GM19193 (cell line): ENCODE measurements around the gene TP73.

ENCODE experiments used
- POLR2A ChIP-seq: IDR thresholded peaks from 4 replicates; pipeline ENCODE4 v1.6.1; 2011; ENCODE audit not compliant: insufficient read depth, insufficient read length; ENCODE audit errors: extremely low read depth

TP73 gene

DNA sequence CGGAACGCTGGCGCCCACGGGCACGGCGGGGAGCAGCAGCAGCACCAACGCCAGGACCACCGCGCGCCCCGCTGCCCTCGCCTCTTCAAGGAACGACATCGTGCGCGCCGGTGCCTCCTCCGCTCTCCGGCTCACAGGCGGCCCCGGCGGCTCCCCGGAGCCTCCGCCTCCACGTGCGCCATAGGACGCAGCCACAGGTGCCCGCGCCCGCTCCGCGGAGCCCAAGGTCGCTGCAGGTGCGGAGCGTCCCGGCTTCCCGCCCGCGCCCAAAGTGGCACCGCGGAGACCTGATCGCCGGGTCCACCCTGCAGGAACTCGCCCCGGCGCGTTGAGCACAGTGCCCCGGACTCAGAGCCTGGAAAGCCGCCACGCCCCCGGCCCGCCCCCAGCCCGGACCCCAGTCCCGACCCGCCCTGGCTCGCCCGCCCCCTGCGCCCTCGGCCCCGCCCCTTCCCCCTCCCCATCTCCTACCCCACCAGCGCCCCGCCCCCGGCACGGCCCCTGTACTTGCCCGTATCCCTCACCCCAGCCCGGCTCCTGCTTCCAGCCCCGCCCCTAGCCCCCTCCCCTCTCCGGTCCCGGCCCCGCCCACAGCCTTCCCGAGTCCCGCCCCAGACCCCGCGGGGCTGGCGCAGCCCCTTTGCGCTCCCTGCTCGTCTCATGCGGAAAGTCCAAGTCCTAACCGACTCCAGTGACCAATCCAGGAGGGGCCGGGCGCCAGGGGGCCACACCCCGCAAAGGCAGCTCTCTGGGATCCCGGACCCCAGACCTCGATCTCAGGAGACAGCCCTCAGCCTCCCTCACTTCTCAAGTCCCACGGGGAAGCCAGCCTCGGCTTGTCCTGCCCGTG is 40.9 kb upstream of the TP73 start, which contains the start of gene MEGF6:
TSS of gene MEGF6 (minus strand) at position 339 of the 850 bp plus-strand sequence. CDS start at position 99, 240 bp downstream.
- TF ChIP-seq POLR2A, result no peak

DNA sequence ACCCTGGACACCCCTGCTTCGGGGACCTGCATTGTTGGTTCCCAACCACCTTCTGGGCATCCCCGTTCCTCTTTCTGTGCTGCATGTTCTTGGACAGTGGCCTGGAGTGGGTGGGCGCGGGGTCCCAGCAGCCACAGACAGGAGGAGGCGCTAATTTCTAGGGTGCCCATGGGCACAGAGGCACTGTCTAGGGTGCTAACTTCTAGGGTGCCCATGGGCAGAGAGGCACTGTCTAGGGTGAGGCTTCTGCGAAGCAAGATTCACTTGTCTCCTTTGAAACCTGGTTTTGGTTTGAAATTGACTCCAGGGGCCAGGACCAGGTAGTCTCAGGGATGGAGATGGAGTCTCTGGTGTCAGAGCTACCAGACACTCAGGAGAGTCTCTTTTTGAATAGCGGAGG is 40.2 kb upstream of the TP73 start:
- TF ChIP-seq POLR2A, result no peak

DNA sequence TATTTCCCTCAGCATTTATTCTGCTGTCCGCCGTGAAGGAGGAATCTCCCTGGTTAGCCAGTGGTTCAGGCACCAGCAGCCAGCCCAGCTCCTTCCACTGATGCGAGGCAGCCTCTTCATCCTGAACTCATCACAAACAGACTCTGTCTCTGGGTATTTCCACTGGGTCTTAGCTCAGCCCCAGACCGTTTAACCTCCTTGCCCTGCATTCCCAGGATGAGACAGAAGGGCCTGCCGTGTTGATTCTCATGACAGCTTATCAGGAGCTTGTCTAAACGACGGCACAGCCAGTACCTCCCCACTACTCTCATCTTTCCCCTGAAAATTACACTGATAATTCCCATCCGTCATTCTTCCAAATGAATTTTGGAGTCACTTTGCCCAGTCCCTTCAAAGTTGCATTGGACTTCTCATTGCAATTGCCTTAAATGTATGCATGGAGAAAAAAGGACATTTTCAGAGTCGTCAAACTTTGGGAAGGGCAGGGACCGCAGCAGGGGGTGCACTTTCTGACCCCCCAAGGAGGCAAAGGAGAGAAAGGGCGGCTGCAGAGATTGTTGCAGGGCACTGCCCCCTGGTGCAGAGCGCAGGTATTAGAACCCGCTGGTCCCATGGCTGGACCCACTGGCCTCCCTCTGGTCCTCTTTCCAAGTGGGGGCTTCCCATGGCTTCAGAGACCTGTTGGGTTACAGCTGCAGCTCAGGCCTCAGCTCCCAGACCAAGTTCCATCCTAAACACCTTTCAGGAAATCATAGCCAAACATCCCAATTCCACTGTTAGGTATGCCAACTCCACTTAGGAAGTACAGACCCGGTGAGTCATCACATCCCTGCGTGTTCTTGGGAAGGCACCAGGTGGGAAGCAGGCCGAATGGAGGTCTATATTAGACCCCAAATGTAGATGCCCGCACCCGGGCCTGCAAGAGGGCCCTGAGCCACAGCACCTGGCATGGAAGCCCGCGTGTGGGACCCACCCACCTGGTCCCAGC is 37.3 kb upstream of the TP73 start:
- no peak for TF ChIP-seq POLR2A

DNA sequence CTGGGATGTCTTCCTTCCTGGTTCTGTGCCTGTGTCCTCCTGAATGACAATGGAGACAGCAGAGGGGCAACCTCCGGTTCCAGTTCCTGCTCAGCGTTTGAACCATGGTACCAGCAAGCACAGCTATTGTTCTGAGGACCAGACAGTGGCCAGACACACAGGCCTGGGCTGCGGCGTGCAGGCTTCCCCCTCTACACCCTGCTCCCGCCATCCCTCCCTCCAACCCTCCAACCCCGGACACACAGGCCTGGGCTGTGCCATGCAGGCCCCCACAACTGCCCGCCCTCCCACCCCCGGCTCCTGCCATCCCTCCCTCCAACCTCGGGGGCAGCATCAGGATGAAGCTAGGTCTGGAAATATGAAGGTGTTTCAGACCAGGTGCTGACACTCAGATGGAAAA is 35.5 kb upstream of the TP73 start:
- no peak for TF ChIP-seq POLR2A

DNA sequence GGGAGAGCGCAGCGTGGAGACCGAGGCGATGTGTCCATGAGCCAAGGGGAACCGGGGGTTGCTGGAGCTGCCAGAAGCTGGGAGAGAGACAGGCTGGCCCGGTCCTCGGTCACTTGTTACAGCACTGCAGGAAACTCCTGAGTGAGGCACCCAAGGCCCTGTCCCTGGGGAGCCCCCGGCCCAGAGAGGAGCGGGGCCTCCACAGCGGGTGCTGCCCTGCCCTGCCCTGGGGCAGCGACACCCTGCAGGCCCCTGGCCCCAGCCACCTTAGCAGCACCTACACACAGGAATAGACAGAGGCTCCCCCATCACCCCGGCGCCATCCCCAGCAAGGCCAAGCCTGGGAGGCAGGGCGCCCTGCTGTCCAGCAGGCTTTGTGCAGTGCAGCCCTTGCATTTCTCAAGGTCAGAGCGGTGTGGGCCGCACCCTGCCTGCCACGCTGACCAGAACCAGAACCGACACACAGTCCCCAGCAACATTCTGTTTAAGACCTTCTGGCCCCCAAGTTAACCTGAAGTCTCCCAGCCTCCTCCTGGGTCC is 34.4 kb upstream of the TP73 start:
- TF ChIP-seq POLR2A, result no peak

DNA sequence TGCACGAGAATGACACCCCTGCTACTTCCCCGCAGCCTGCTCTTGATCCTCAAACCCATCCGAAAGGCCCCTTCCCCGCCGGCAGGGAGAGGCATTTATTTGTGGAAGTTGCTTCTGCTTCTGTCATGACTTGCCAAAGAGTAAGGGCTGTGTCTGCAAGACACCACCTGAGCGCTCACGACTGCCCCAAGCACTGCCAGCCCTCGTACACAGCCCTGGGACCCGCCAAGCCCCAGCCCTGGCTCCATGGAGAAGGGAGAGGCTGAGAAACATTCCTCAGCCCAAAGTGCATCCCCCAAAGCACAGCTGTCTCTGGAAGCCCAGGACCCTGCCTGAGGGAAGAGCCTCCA is 33.8 kb upstream of the TP73 start:
- TF ChIP-seq POLR2A, result no peak

DNA sequence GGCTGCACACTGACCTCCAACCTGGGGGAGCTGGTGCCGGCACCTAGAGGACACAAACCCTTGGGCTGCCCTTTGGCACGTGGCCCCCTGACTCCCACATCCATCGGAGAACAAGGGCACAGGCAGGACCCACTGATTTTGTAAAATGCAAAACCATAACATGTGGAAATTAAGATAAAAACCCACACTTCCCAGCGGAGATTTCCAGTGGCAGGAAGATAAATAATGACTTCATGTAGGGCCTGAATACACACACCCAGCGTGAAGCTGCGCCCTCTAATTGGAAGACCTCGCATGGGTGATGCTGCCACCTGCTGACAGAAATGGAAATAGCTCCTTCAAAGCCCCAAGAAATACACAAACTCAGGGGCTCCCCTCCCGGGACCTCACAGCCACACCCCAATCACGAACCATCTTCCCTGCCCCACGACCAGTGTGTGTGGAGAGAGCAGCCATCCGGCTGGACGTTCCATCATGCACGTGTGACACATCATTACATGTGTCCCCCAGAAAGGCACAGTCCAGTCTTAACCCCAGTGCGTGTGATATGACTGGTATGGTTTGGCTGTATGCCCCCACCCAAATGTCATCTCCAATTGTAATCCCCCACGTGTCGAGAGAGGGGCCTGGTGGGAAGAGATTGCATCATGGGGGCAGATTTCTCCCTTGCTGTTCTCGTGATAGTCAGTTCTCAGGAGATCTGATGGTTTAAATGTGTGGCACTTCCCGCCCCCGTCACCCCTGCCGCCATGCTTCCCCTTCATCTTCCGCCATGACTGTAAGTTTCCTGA is 33.2 kb upstream of the TP73 start:
- TF ChIP-seq POLR2A, result no peak

DNA sequence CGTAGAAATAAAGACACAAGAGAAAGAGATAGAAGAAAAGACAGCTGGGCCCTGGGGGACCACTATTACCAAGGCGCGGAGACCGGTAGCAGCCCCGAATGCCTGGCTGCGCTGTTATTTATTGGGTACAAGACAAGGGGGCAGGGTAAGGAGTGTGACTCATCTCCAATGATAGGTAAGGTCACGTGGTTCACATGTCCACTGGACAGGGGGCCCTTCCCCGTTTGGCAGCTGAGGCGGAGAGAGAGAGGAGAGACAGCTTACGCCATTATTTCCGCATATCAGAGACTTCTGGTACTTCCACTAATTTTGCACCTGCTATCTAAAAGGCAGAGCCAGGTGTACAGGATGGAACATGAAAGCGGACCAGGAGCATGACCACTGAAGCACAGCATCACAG is 31.6 kb upstream of the TP73 start:
- TF ChIP-seq POLR2A, result no peak

DNA sequence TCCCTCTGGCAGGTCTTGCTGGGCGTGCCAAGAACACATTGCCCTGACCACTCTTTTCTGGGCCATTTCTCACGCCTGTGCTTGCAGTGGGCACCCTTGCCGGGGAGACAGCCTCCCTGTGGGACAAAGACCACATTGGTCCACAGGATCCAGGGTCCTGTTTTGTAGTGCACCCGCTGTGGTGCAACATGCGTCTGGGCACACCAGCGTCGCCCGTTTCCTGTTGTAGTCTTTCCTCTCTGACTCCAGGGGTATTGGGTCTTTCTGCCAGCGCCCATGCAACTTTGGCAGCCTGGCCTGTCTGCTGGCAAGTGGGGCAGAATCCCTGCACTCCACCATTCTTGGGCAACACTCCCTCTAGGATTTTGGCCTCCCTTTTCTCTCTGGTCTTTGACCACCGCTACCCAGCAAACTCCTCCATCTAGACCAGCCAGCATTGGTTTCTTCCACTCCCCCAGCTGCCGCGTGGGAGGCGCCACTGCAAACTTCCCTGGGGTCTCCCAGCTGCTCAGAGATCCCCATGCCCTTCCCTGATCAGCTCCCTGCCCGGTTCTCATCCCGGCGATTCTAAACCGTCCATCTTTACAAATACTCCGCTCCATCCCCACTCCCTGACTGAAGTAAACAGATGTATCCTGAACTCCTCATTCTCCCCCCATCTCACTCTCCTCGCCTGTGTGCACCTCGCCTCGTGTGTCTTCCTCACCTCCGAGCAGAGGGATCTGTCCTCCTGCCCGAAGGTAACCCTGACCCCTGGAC is 28.7 kb upstream of the TP73 start:
- no peak for TF ChIP-seq POLR2A

DNA sequence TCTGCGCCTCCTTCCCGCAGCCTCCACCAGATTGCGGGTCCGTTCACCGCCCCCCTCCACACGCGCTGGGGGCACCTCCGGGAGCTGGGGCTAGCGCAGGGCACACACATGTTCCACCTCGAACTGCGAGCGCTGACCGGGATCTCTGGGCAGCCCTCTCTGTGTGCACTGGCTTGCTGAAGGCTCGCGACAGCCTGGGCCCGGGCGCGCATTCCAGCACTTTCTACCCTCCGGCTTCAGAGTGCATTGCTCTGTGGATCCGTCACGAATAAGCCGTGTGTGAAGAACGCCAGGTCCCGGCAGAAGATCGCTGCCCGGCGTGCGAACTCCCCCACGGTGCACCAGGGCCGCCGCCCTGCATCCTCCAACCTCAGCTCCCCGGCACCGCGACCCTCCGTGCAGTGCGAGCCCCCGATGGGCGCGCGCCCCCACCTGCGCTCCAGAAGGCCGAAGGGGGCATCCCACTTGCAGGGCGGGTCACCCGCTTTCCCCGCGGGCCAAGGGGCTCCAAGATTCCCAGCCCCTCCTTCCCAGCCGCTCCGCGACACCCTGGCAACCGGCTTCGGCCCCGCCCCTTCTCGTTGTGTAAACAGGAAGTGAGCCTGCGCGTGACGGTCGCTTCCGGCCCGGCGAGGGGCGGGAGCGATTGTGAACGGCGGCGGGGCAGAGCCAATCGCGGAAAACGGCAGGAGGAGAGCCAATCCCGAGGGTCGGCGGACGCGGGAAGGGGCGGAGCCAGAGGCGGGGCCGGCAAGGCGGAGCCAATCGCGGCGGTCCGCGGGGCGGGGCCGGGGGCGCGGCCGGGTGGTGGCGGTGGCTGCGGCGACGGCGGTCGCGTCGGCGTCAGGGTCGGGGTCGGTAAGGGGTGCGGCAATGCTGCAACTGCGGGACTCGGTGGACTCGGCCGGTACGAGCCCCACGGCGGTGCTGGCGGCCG is 27.8 kb upstream of the TP73 start, which contains the start of gene TPRG1L:
TSS of gene TPRG1L (plus strand) at position 816 of the 937 bp plus-strand sequence. CDS start at position 874, 58 bp downstream.
- peak; percentile 36 for TF ChIP-seq POLR2A

DNA sequence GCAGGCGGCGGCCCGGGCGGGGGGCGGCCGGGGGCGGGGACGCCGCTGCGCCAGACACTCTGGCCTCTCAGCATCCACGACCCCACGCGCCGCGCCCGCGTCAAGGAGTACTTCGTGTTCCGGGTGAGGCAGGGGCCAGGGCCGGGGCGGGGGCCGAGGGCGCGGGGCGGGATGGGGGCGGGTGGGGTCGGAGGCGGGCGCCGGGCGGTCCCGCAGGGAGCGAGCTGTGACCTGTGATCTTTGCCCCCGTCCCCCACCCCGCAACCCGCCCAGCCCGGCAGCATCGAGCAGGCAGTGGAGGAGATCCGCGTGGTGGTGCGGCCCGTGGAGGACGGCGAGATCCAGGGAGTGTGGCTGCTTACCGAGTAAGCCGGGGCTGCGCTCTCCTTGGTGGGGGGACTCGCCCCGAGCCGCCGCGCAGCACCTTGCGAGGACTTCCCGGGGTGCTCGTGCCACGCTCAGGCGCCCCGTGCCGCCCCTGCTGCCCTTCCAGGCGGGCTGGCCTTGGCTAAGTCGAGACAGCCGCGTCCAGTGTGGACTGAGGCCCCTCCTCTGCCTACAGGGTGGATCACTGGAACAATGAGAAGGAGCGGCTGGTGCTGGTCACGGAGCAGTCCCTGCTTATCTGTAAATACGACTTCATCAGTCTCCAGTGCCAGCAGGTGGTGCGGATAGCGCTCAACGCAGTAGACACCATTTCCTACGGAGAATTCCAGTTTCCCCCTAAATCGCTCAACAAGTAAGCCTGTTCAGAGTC is 27.0 kb upstream of the TP73 start:
- no peak for TF ChIP-seq POLR2A

DNA sequence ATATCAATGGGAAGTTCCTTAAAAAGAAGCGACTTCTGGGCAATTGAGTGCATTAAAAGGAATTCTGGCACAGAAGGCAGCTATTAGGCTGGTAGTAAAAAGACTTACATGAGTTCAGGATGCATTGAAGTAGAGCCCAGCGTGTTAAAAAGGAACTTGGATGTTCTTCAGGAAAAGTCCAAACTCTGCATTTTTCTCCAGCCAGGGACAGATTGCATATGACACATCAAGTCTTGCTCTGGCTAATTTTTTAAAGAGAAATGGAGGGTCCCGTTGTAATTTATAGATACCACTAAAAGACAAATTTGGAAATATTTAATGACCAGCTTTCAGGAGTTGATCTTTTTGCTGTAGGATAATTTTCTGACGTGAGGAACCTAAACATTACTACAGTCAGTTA is 26.3 kb upstream of the TP73 start:
- no peak for TF ChIP-seq POLR2A
